ENCODE results near the gene SP1. TPM values are rescaled to one million over a fixed set of nuclear protein-coding genes. Genes with fewer than 3 reads are reported as not detected.
A peak's percentile ranks its signal among the peaks of the same experiment; 100 is the strongest.

The SP1 gene
- total and polyA plus RNA-seq, 2 experiments from 2014 or later: 3.6 to 30.3 TPM

GRCh38 chr12:53452159-53453077 lies 72.4 kb downstream of the SP1 start:
- in situ Hi-C loops (cut with MboI): no loop called here
- 1 to 2% methylated on average over 35 to 82 of the region's 82 CpGs for WGBS, 2 experiments (ENCODE audit: low coverage in 1 of 2, low lambda C conversion rate in 2 of 2, missing lambda C conversion rate in 2 of 2)

GRCh38 chr12:53453953-53454640 lies 74.1 kb downstream of the SP1 start:
- H3K4me2 ChIP-seq (ENCODE audit: unreplicated experiment): peak overlapping the region; percentile 88
- H3K27ac ChIP-seq: peak overlapping the region; percentile 92; the same call in 1 of the 2 replicates
- peaks cover 60% of the 10 kb centered on the region for H3F3A ChIP-seq (ENCODE audit: insufficient read depth)
- peaks cover 69% of the 10 kb centered on the region for H3K79me2 ChIP-seq (ENCODE audit: insufficient read depth)
- peak overlapping the region; percentile 99 for H3K9ac ChIP-seq
- H3K4me3 ChIP-seq: peak overlapping the region; percentile 99
- peaks cover 30% of the 10 kb centered on the region for H4K20me1 ChIP-seq (ENCODE audit: insufficient read depth)
- no peak for DNase-seq
- no peaks in the 10 kb centered on the region for H3K9me2 ChIP-seq (ENCODE audit: insufficient read depth)
- no peak overlapping the region for H2AFZ ChIP-seq
- peaks cover 53% of the 10 kb centered on the region for H3K36me3 ChIP-seq (ENCODE audit: low read depth)
- WGBS, 2 experiments (ENCODE audit: low coverage in 1 of 2, low lambda C conversion rate in 2 of 2, missing lambda C conversion rate in 2 of 2): 33 to 38% methylated on average over 6 of the region's 6 CpGs
- in situ Hi-C loops (cut with MboI): no loop called here
- TF ChIP-seq EZH2phosphoT487 (IDR thresholded peaks at IDR 0.05; ENCODE audit: insufficient read depth, low read depth) (no peak), EZH2 (IDR thresholded peaks at IDR 0.05; ENCODE audit: insufficient read depth, poor library complexity, severe bottlenecking) (no peak)
- no peaks in the 10 kb centered on the region for H3K9me3 ChIP-seq (ENCODE audit: low read depth)
- no peaks in the 10 kb centered on the region for H3K27me3 ChIP-seq (replicated peaks; ENCODE audit: insufficient read depth)
- H3K4me1 ChIP-seq (ENCODE audit: insufficient read depth): peaks cover 14% of the 10 kb centered on the region

More at GRCh38 chr12:53452159-53453077, 72.4 kb downstream of the SP1 start:
- peak overlapping the region; percentile 99 for H3K4me3 ChIP-seq
- peaks cover 56% of the 10 kb centered on the region for H3F3A ChIP-seq (ENCODE audit: insufficient read depth)
- peaks cover 30% of the 10 kb centered on the region for H4K20me1 ChIP-seq (ENCODE audit: insufficient read depth)
- H3K4me1 ChIP-seq (ENCODE audit: insufficient read depth): peaks cover 14% of the 10 kb centered on the region
- peak; percentile 92 for DNase-seq
- H3K4me2 ChIP-seq (ENCODE audit: unreplicated experiment): peak overlapping the region; percentile 88
- H3K27me3 ChIP-seq (replicated peaks; ENCODE audit: insufficient read depth): no peaks in the 10 kb centered on the region
- TF ChIP-seq EZH2 (IDR thresholded peaks at IDR 0.05; ENCODE audit: insufficient read depth, poor library complexity, severe bottlenecking): no peak
- TF ChIP-seq EZH2phosphoT487 (IDR thresholded peaks at IDR 0.05; ENCODE audit: insufficient read depth, low read depth): no peak
- H3K9ac ChIP-seq: peak overlapping the region; percentile 99
- H2AFZ ChIP-seq: no peak overlapping the region
- H3K9me2 ChIP-seq (ENCODE audit: insufficient read depth): no peaks in the 10 kb centered on the region
- H3K27ac ChIP-seq: peak overlapping the region; percentile 92
- peaks cover 52% of the 10 kb centered on the region for H3K79me2 ChIP-seq (ENCODE audit: insufficient read depth)
- no peaks in the 10 kb centered on the region for H3K9me3 ChIP-seq (ENCODE audit: low read depth)
- H3K36me3 ChIP-seq (ENCODE audit: low read depth): peaks cover 37% of the 10 kb centered on the region

DNA sequence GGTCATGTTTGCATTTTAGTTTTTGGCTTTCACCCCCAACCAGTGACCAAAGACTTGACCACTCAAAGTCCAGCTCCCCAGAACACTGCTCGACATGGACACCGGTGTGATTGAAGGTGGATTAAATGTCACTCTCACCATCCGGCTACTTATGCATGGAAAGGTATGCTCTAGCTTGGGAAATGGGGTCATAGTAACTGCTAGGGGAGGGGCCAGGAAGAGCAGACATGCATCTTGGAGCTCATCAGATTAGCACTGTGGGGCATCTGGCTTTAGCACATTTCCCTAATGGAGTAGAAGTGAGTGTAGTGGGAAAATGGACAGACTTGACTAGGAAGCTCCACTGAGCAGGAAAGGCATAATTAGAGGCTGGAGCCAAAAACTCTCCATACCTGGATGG lies 74.7 kb downstream of the SP1 start:
- peaks cover 60% of the 10 kb centered on the region for H3K36me3 ChIP-seq (ENCODE audit: low read depth)
- peaks cover 75% of the 10 kb centered on the region for H3K79me2 ChIP-seq (ENCODE audit: insufficient read depth)
- no peak overlapping the region for H2AFZ ChIP-seq
- peaks cover 14% of the 10 kb centered on the region for H3K4me1 ChIP-seq (ENCODE audit: insufficient read depth)
- TF ChIP-seq EZH2phosphoT487 (IDR thresholded peaks at IDR 0.05; ENCODE audit: insufficient read depth, low read depth) (no peak), EZH2 (IDR thresholded peaks at IDR 0.05; ENCODE audit: insufficient read depth, poor library complexity, severe bottlenecking) (no peak)
- in situ Hi-C loops (cut with MboI): no loop called here
- no peaks in the 10 kb centered on the region for H3K9me3 ChIP-seq (ENCODE audit: low read depth)
- H3K4me2 ChIP-seq (ENCODE audit: unreplicated experiment): peak overlapping the region; percentile 88
- no peaks in the 10 kb centered on the region for H3K27me3 ChIP-seq (replicated peaks; ENCODE audit: insufficient read depth)
- no peaks in the 10 kb centered on the region for H3K9me2 ChIP-seq (ENCODE audit: insufficient read depth)
- 76 to 79% methylated on average over 3 of the region's 3 CpGs for WGBS, 2 experiments (ENCODE audit: low coverage in 1 of 2, low lambda C conversion rate in 2 of 2, missing lambda C conversion rate in 2 of 2)
- no peak overlapping the region for H3K27ac ChIP-seq
- H3F3A ChIP-seq (ENCODE audit: insufficient read depth): peaks cover 66% of the 10 kb centered on the region
- peak overlapping the region; percentile 99 for H3K9ac ChIP-seq
- H3K4me3 ChIP-seq: peak overlapping the region; percentile 99
- DNase-seq: no peak
- H4K20me1 ChIP-seq (ENCODE audit: insufficient read depth): peaks cover 30% of the 10 kb centered on the region

DNA sequence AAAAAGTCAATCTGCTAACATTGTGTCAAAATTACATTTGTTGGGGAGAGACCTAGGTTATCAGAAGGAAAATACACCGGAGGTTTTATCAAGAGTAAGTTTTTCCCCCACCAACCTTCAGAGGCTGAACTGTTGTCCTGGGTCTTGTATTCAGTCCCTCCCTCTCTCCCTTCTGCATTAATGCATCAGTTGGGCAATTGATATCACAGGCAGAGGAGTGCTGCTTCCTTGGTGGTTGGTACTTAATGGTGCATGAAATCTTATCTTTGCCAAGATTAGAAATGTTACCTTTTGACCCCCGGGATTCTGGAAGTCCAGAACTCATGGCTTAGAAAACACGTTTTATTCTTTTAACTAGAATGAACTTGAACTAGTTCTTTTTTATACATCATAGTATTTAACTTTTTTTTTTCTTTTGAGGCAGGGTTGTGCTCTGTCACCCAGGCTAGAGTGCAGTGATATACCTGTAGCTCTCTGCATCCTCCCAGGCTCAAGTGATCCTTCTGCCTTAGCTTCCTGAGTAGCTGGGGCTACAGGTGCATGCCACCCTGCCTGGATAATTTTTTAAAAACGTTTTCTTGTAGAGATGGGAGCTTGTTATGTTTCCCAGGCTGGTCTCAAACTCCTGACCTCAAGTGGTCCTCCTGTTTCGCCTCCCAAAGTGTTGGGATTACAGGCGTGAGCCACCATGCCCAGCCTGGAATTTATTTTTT lies 76.8 kb downstream of the SP1 start:
- DNase-seq: no peak
- Histone ChIP-seq H3K4me2 (ENCODE audit: unreplicated experiment) (no peak overlapping the region), H3K27ac (no peak overlapping the region), H3K4me1 (ENCODE audit: insufficient read depth) (peaks cover 14% of the 10 kb centered on the region), H3K9me3 (ENCODE audit: low read depth) (no peaks in the 10 kb centered on the region), H3K9me2 (ENCODE audit: insufficient read depth) (no peaks in the 10 kb centered on the region), H3K79me2 (ENCODE audit: insufficient read depth) (peaks cover 96% of the 10 kb centered on the region), H3F3A (ENCODE audit: insufficient read depth) (peaks cover 73% of the 10 kb centered on the region), H2AFZ (no peak overlapping the region), H4K20me1 (ENCODE audit: insufficient read depth) (peaks cover 38% of the 10 kb centered on the region), H3K36me3 (ENCODE audit: low read depth) (peaks cover 81% of the 10 kb centered on the region), H3K4me3 (no peak overlapping the region), H3K9ac (no peak overlapping the region), H3K27me3 (replicated peaks; ENCODE audit: insufficient read depth) (no peaks in the 10 kb centered on the region)
- TF ChIP-seq EZH2 (IDR thresholded peaks at IDR 0.05; ENCODE audit: insufficient read depth, poor library complexity, severe bottlenecking) (no peak), EZH2phosphoT487 (IDR thresholded peaks at IDR 0.05; ENCODE audit: insufficient read depth, low read depth) (no peak)
- in situ Hi-C loops (cut with MboI): no loop called here
- 73 to 76% methylated on average over 6 of the region's 6 CpGs for WGBS, 2 experiments (ENCODE audit: low coverage in 1 of 2, low lambda C conversion rate in 2 of 2, missing lambda C conversion rate in 2 of 2)
